Spleen (tissue), 11 donors: ENCODE data around the gene GLP2R. TPM values are rescaled to one million over a fixed set of nuclear protein-coding genes. Genes with fewer than 3 reads are reported as not detected.

ENCODE experiments used
- DNase-seq: peaks from one replicate; pipeline ENCODE4 v3.0.0-alpha.2; 2020
- H3K27ac ChIP-seq, 8 donors: fragments of 200-600 bp; sonication (generic) in 7 of 8; 1 replicate in 4 of 8; 2 replicates in 4 of 8; pipeline versions ENCODE4 v1.5.0 to v1.8.0; 2016 to 2021; ENCODE audit warnings: inconsistent platforms in 4 of 8, mild to moderate bottlenecking in 4 of 8, moderate library complexity in 1 of 8
- H3K27me3 ChIP-seq, 7 donors: fragments of 200-600 bp; sonication (generic) in 6 of 7; replicated peaks in 1 of 7; 1 replicate in 4 of 7; 2 replicates in 3 of 7; pipeline versions ENCODE4 v1.5.0 to v1.8.0; 2016 to 2021; ENCODE audit warnings: inconsistent platforms in 3 of 7, mild to moderate bottlenecking in 1 of 7
- H3K36me3 ChIP-seq, 6 donors: fragments of 200-600 bp; sonication (generic) in 5 of 6; 1 replicate in 4 of 6; 2 replicates in 2 of 6; pipeline versions ENCODE4 v1.5.0 to v1.8.0; 2016 to 2021; ENCODE audit warnings: inconsistent platforms in 2 of 6
- H3K4me1 ChIP-seq, 6 donors: fragments of 200-600 bp; sonication (generic) in 5 of 6; 1 replicate in 3 of 6; 2 replicates in 3 of 6; pipeline versions ENCODE4 v1.5.0 to v1.8.0; 2016 to 2021; ENCODE audit warnings: inconsistent platforms in 3 of 6
- H3K4me3 ChIP-seq, 8 donors: fragments of 200-600 bp; sonication (generic) in 7 of 8; 1 replicate in 4 of 8; 2 replicates in 4 of 8; pipeline versions ENCODE4 v1.5.0 to v1.8.0; 2016 to 2021; ENCODE audit warnings: inconsistent platforms in 4 of 8, mild to moderate bottlenecking in 4 of 8, moderate library complexity in 2 of 8
- H3K9me3 ChIP-seq, 8 donors: fragments of 200-600 bp; sonication (generic) in 7 of 8; 1 replicate in 4 of 8; 2 replicates in 4 of 8; pipeline versions ENCODE4 v1.5.0 to v1.8.0; 2016 to 2021; ENCODE audit warnings: inconsistent platforms in 4 of 8
- CTCF ChIP-seq, 11 experiments: fragments of 200-600 bp in 7 of 11; fragments of 450-650 bp in 4 of 11; sonication (generic) in 4 of 11; IDR thresholded peaks in 8 of 11; conservative IDR thresholded peaks in 3 of 11; 1 replicate in 7 of 11; 2 replicates in 4 of 11; pipeline versions ENCODE4 v1.4.0 to v1.8.0; 2016 to 2021; ENCODE audit warnings: antibody characterized with exemption in 11 of 11, inconsistent platforms in 4 of 11, mild to moderate bottlenecking in 1 of 11
- POLR2A ChIP-seq, 3 donors: fragments of 450-650 bp; IDR thresholded peaks; one replicate each; pipeline ENCODE4 v1.5.1; 2017; ENCODE audit warnings: antibody characterized with exemption in 3 of 3, mild to moderate bottlenecking in 1 of 3
- POLR2AphosphoS5 ChIP-seq, 3 donors: sonication (generic); formaldehyde crosslinking; IDR thresholded peaks; one replicate each; pipeline ENCODE4 v1.5.1; 2017; ENCODE audit warnings: antibody characterized with exemption in 3 of 3
- WGBS, 5 donors: extraction: QIAGEN DNeasy Blood & Tissue Kit in 3 of 5; methylation state at CpG; one replicate each; pipeline versions ENCODE4 v1.1.5 to v1.1.7; 2013 to 2018; 5-methylcytosine and 5-hydroxymethylcytosine counted together
- intact Hi-C: fragments of 100-400 bp; cut with DNase I; formaldehyde crosslinking; loops from one replicate; pipeline ENCODE4 v1.15.0; 2023; ENCODE audit warnings: low total_unique reads
- polyA plus RNA-seq, 3 donors: library from polyadenylated mRNA; stranded (reverse); fragments of 200-250 nt; gene quantifications; one replicate each; pipeline ENCODE4 v1.2.1, GENCODE V29; 2013
- total RNA-seq, 7 donors: library from RNA; depleted of rRNA in 3 of 7; stranded (reverse); fragments of >200 nt in 3 of 7; fragmentation: NEBNext Ultra II Directional in 4 of 7; extraction: Animal tissue kit (Norgen Biotek cat#: 25700) in 4 of 7; gene quantifications; one replicate each; pipeline versions ENCODE4 v1.1.0 to v1.2.1, GENCODE V29; 2016 to 2021
- donor health status: healthy with polysubstance abuse.
- donor health status: DM: no; HTN: no; CAD: no; lungs with moderate emphysema.
- donor health status: DM: no; HTN: no; CAD: no.
- donor health status: Bipolar disorder and iron deficiency.
- donor health status: healthy.
- donor health status: DM: no; HTN: no; CAD: no.
- donor health status: DM: yes; HTN: yes; CAD: no.

Gene GLP2R
- total and polyA plus RNA-seq, 10 donors = 0.07 to 0.63 (median 0.15) TPM; not detected in 4

DNA sequence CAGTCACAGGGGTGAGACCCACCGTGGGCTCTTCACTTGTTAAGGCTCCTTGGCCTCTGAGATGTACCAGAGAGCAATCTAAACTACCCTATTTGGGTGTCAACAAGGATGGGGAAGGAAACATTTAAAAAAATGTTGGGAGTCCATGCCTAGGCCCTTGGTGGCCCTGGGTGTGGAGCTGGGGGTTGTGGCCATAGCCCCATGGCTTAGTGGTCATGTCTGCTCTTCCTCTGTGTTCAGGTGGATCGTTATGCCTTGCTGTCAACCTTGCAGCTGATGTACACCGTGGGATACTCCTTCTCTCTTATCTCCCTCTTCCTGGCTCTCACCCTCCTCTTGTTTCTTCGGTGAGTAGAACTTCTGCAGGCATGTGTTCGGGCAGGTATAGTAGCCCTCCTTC lies 28.5 kb downstream of the GLP2R start:
- no peaks in the 10 kb centered on the region for H3K4me1 ChIP-seq
- no peak for TF ChIP-seq POLR2AphosphoS5 (IDR thresholded peaks at IDR 0.05)
- TF ChIP-seq CTCF (IDR thresholded peaks at IDR 0.05 in 8 of 11, conservative IDR thresholded peaks at IDR 0.05 in 3 of 11) = no peak
- no peak for TF ChIP-seq POLR2A (IDR thresholded peaks at IDR 0.05)
- no peak overlapping the region for H3K27ac ChIP-seq
- no peak for DNase-seq
- no peaks in the 10 kb centered on the region for H3K27me3 ChIP-seq
- H3K9me3 ChIP-seq = peaks cover 0 to 22% (median 12%) of the 10 kb centered on the region in 8 donors
- intact Hi-C loops = no loop called here
- H3K4me3 ChIP-seq = no peak overlapping the region
- WGBS, 5 donors = 74 to 85% (median 83%) methylated on average over 5 of the region's 5 CpGs
- H3K36me3 ChIP-seq = no peaks in the 10 kb centered on the region

DNA sequence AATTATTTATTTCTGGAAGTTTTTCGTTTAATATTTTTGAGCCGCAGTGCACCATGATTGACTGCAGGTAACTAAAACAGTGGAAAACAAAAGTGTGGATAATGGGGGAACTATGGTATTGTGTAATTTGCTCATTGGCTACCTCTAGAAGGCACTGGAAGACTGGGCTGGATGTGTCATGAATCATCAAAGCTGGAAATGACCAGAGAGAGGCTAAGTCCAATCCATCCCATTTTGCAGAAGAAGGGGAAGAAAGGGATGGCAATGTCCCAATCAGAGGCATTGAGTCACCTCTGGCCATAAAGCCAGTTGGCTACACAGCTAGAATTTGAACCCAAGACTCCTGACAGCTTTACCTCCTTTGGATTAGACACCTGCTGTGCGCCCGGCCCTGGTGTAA lies 29.3 kb downstream of the GLP2R start:
- H3K4me3 ChIP-seq = no peak overlapping the region
- H3K27ac ChIP-seq = no peak overlapping the region
- no peak for TF ChIP-seq POLR2AphosphoS5 (IDR thresholded peaks at IDR 0.05)
- no peak for TF ChIP-seq POLR2A (IDR thresholded peaks at IDR 0.05)
- no peak for TF ChIP-seq CTCF (IDR thresholded peaks at IDR 0.05 in 8 of 11, conservative IDR thresholded peaks at IDR 0.05 in 3 of 11)
- intact Hi-C loops = no loop called here
- no peaks in the 10 kb centered on the region for H3K36me3 ChIP-seq
- H3K27me3 ChIP-seq = no peaks in the 10 kb centered on the region
- WGBS, 5 donors = 73 to 94% (median 89%) methylated on average over 4 of the region's 4 CpGs
- H3K4me1 ChIP-seq = no peaks in the 10 kb centered on the region
- DNase-seq = no peak
- H3K9me3 ChIP-seq = peaks cover 0 to 30% (median 17%) of the 10 kb centered on the region in 8 donors

DNA sequence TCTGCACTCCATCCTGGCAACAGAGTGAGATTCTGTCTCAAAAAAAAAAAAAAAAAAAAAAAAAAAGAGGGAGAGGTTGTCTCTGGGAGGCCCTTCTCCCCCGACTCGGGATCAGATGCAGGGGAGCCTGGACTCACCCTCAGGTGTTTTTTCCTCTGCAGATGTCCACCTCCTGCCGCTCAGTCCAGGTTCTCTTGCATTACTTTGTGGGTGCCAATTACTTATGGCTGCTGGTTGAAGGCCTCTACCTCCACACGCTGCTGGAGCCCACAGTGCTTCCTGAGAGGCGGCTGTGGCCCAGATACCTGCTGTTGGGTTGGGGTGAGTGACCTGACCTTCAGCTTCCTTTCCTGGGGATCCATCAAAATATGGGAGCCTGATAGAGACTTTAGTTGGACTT lies 34.1 kb downstream of the GLP2R start:
- TF ChIP-seq POLR2AphosphoS5 (IDR thresholded peaks at IDR 0.05) (no peak), CTCF (IDR thresholded peaks at IDR 0.05 in 8 of 11, conservative IDR thresholded peaks at IDR 0.05 in 3 of 11) (no peak), POLR2A (IDR thresholded peaks at IDR 0.05) (no peak)
- Histone ChIP-seq H3K27ac (no peak overlapping the region), H3K4me1 (no peaks in the 10 kb centered on the region), H3K27me3 (no peaks in the 10 kb centered on the region), H3K9me3 (peaks cover 0 to 51% (median 27%) of the 10 kb centered on the region in 8 donors), H3K36me3 (no peaks in the 10 kb centered on the region), H3K4me3 (no peak overlapping the region)
- intact Hi-C loops = no loop called here
- 85 to 94% (median 86%) methylated on average over 5 of the region's 5 CpGs for WGBS, 5 donors
- no peak for DNase-seq

DNA sequence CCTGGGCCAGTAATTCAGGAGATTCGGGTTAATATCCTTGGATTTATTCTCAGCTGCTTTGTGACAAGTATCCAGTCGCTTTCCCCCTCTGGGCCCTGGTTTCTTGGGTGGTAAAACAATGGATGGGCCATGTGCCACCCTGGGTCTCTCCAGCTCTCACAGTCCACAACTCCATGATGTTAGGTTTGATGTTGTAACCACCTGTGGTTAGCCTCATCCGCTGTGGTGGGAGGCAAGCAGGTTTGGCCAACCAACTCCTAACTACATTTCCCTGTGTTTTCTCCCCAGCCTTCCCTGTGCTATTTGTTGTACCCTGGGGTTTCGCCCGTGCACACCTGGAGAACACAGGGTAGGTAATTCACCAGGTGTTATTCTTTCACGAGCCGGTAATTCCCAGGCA lies 35.1 kb downstream of the GLP2R start:
- H3K9me3 ChIP-seq = peaks cover 0 to 51% (median 27%) of the 10 kb centered on the region in 8 donors
- no peaks in the 10 kb centered on the region for H3K27me3 ChIP-seq
- H3K36me3 ChIP-seq = no peaks in the 10 kb centered on the region
- H3K4me3 ChIP-seq = no peak overlapping the region
- DNase-seq = no peak
- no peak overlapping the region for H3K27ac ChIP-seq
- TF ChIP-seq POLR2A (IDR thresholded peaks at IDR 0.05) (no peak), CTCF (IDR thresholded peaks at IDR 0.05 in 8 of 11, conservative IDR thresholded peaks at IDR 0.05 in 3 of 11) (no peak), POLR2AphosphoS5 (IDR thresholded peaks at IDR 0.05) (no peak)
- no peaks in the 10 kb centered on the region for H3K4me1 ChIP-seq
- WGBS, 5 donors = 57 to 88% (median 85%) methylated on average over 7 of the region's 7 CpGs
- intact Hi-C loops = no loop called here
